Measurements from ENCODE around the gene SPRED2.
"Not testable (repeated sequence)": the region's sequence is repeated elsewhere in the genome, so short reads cannot be mapped to it uniquely, and the experiment has no call there.

SPRED2 gene

DNA sequence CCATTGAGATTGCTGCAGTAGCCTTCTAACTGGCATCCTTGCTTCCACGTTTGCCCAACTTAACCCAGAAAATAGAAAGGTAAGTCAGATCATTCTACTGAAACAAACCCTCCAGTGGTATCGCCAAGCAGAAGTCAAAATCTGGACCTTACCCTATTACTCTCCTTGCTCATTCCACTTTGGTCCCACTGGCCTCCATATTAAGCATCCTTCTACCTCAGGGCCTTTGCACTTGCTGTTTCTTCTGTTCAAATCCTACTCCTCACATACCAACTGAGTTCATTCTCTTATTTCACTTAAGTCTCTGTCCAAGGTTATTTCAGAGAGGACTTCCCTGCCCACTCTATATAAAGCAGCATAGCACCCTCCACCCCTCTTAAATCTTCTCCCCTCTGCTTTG lies 84.5 kb downstream of the SPRED2 start:
- FAIRE-seq (no peak), DNase-seq (ENCODE audit: low spot score) (no peak)

DNA sequence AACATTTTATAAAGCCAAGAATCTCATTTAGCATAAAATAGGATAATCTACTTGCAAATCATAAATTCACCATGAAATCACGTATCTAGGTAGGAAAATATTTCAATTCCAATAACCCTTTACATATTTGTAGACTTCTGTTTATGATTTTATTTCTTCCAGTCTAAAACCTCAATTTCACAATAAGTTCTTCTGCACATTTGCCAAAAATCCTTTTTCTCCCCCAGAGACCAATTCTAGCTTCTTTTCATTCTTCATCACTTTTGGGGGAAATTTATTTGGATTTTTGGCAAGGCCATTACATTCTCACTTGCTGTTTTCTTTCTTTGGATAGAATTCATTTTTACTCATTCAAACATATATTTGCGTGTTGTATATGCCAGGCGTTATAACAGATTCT lies 86.8 kb downstream of the SPRED2 start:
- DNase-seq (ENCODE audit: low spot score) (no peak), FAIRE-seq (no peak)

DNA sequence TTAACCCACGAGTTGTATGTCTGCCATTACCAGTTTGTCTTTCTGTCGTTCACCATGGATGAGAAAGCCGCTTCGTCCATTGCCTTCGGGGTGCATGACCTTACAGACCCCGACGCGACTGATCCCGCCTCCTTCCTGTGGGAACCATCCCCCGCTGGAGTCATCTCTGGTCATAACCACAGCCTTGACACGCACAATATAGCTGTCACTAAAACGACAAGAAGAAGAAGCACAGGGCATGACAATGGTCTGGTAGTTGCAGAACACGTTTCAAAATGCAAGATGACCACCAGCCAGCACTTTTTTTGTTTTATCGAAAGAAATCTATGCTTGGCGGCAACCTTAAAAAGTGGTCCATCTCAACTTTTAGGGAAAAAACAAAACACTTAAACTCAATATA lies 87.7 kb downstream of the SPRED2 start:
- DNase-seq (ENCODE audit: low spot score) (no peak), FAIRE-seq (no peak)

- FAIRE-seq = no peak
- DNase-seq (ENCODE audit: low spot score) = no peak
These were observed 88.2 kb downstream of the SPRED2 start for GRCh38 chr2:65344182-65344581.

GRCh38 chr2:65343386-65343785 lies 89.0 kb downstream of the SPRED2 start:
- DNase-seq (ENCODE audit: low spot score) (no peak), FAIRE-seq (no peak)

GRCh38 chr2:65340898-65341681 lies 91.3 kb downstream of the SPRED2 start:
- DNase-seq (ENCODE audit: low spot score) = no peak
- no peak for FAIRE-seq

- FAIRE-seq = no peak
- DNase-seq (ENCODE audit: low spot score) = no peak
These were observed 92.8 kb downstream of the SPRED2 start for GRCh38 chr2:65339648-65340047.

- DNase-seq (ENCODE audit: low spot score); FAIRE-seq: not testable (repeated sequence)
These were observed 93.4 kb downstream of the SPRED2 start for GRCh38 chr2:65338830-65339495.

GRCh38 chr2:65337915-65338314 lies 94.5 kb downstream of the SPRED2 start:
- DNase-seq (ENCODE audit: low spot score); FAIRE-seq: not testable (repeated sequence)

- FAIRE-seq = no peak
- no peak for DNase-seq (ENCODE audit: low spot score)
These were observed 97.7 kb downstream of the SPRED2 start for GRCh38 chr2:65334714-65335113.

GRCh38 chr2:65331336-65332025 lies 100.9 kb downstream of the SPRED2 start:
- DNase-seq (ENCODE audit: low spot score) (no peak), FAIRE-seq (no peak)

DNA sequence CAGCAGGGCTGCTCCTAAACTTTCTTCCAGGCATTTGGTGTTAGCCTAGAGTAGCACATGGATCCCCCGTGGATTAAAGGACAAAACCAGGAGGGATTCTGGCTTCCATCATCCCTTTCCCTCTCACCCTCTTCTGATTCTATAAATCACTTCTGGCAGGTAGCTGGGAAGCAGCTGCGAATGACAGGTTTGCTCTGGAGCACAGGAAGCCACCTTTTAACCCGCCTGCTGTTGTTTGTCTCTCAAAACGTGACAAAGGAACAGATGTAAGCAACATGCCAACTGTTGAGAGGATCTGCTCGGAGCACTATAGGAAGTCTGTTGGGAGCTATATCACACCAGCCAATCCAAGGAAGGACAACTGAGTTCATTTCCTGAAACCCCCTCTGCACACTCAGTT lies 102.9 kb downstream of the SPRED2 start:
- FAIRE-seq (no peak), DNase-seq (ENCODE audit: low spot score) (no peak)

GRCh38 chr2:65326276-65326675 lies 106.1 kb downstream of the SPRED2 start:
- DNase-seq (ENCODE audit: low spot score) (no peak), FAIRE-seq (no peak)

GRCh38 chr2:65325066-65325465 lies 107.3 kb downstream of the SPRED2 start:
- FAIRE-seq (no peak), DNase-seq (ENCODE audit: low spot score) (no peak)

DNA sequence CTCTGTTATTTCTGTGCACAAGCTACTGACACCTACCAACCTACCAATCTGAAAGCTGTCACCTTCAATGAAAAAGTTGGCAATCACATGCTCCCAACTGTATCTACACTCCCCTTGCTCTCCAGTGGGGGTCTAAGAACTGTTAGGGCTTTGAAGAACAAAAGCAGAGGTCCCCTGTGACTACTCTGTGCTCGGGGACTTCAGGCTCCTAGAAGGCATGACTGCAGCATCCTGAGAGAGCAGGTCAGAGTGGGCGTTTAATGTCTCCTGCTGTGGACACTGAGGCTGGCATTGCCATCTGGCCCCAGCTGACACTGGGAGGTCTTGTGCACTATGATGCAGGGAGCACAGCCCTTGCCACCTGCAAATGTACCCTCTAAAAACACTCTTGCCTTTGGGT lies 111.5 kb downstream of the SPRED2 start:
- no peak for FAIRE-seq
- DNase-seq (ENCODE audit: low spot score) = no peak

GRCh38 chr2:65320042-65320725 lies 112.2 kb downstream of the SPRED2 start:
- DNase-seq (ENCODE audit: low spot score) (peak; percentile 99), FAIRE-seq (peak; percentile 97)

DNA sequence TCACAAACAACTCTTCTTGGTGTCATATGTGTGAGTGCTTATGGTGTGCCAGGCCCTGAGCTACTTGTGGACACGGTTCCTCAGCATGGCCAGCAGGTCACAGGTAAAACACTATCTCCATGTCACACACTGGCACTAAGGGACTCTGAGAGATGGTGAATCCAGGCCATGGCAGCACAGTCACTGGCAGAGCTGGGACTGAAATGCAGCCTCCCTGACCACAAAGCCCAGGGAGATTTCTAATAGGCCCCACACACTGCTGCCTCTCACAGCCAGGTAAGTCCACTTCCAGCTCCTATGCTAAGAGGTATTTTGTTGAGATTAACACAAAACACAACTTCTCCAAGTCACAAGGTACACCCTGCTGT lies 112.7 kb downstream of the SPRED2 start:
- FAIRE-seq (no peak), DNase-seq (ENCODE audit: low spot score) (no peak)

DNA sequence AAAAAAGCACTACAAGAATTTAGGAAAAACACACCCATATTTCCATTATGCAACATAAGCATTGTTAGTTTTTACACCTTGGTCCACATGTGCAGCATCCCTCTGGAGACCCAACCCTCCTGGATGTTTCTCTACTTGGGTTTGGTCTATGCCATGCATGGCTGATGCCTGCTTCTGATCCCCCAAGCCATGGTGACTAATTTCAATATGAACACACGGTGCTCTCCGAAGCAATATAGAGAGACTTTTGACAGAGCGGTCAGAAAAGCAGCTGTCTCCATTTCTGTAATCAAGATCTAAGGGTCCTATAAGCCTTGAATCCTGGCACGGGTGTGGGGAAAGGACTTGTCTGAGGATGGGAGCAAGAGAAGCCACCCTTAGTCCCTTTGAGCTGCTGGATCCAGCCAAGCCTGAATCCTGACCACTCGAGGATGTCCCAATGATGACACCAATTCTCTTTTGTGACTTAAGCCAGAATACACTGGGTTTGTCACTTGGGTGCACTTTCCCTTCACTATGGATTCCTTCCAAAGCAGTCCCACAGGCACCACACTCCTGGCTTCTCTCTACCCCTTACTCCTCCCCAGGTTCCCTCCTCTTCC lies 113.2 kb downstream of the SPRED2 start:
- DNase-seq (ENCODE audit: low spot score) (no peak), FAIRE-seq (no peak)

DNA sequence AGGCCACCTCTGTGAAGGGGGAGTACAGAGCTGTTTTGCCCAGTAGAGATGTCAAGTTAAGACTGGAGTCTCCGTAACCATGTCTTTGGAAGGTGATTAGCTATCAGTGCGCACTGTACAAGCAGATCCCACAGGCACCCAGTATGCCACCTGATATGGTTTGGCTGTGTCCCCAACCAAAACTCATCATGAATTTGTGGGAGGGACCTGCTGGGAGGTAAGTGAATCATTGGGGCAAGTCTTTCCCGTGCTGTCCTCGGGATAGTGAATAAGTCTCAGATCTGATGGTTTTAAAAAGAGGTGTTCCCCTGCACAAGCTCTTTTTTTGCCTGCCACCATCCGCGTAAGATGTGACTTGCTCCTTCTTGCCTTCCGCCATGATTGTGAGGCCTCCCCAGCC lies 114.6 kb downstream of the SPRED2 start:
- FAIRE-seq (no peak), DNase-seq (ENCODE audit: low spot score) (no peak)

DNA sequence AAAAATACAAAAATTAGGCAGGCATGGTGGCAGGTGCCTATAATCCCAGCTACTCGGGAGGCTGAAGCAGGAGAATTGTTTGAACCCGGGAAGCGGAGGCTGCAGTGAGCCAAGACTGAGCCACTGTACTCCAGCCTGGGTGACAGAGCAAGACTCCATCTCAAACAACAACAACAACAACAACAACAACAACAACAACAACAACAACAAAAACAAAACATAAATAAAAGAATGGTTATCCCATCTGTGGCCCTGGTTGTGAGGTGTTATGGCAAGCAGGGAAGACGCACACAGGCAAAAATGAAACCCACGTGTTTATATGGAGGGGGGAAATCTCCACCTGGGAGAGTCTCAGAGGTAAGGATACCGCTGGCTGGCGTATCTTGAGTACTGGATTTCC lies 115.0 kb downstream of the SPRED2 start:
- FAIRE-seq = not testable (repeated sequence)

DNA sequence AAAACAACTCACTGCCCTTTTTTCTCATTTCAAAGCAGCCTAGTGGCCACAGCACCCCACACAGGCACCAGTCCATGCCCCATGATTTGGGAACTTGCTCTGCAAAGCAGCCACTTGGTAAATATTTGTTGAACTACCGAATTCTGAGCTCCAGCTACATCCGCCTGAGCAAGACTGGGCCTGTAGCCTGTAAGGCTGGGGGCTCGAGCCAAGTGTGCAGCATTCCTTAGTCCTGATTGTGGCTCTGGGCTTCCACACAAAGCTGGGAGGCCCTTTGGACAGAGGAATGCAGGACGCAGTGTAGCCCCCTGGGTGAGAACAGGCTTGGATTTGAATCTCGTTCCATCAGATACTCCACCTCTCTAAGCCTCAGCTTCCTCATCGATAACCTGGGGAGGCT lies 116.3 kb downstream of the SPRED2 start:
- no peak for FAIRE-seq
- no peak for DNase-seq (ENCODE audit: low spot score)

More for the DNA sequence above, 115.0 kb downstream of the SPRED2 start:
- DNase-seq (ENCODE audit: low spot score) = not testable (repeated sequence)

Data from RCC 7860 (cell line).